GM19463 (cell line): ENCODE measurements around the gene HAUS5.
"Not testable (repeated sequence)": the region's sequence is repeated elsewhere in the genome, so short reads cannot be mapped to it uniquely, and the experiment has no call there.

ENCODE experiments used
- ATAC-seq: cut with Tn5 transposase; IDR thresholded peaks from one replicate; pipeline ENCODE4 v1.9.1; 2021; ENCODE audit warnings: mild to moderate bottlenecking, moderate library complexity; ENCODE audit not compliant: unreplicated experiment

HAUS5 gene, protein sequence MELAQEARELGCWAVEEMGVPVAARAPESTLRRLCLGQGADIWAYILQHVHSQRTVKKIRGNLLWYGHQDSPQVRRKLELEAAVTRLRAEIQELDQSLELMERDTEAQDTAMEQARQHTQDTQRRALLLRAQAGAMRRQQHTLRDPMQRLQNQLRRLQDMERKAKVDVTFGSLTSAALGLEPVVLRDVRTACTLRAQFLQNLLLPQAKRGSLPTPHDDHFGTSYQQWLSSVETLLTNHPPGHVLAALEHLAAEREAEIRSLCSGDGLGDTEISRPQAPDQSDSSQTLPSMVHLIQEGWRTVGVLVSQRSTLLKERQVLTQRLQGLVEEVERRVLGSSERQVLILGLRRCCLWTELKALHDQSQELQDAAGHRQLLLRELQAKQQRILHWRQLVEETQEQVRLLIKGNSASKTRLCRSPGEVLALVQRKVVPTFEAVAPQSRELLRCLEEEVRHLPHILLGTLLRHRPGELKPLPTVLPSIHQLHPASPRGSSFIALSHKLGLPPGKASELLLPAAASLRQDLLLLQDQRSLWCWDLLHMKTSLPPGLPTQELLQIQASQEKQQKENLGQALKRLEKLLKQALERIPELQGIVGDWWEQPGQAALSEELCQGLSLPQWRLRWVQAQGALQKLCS

DNA sequence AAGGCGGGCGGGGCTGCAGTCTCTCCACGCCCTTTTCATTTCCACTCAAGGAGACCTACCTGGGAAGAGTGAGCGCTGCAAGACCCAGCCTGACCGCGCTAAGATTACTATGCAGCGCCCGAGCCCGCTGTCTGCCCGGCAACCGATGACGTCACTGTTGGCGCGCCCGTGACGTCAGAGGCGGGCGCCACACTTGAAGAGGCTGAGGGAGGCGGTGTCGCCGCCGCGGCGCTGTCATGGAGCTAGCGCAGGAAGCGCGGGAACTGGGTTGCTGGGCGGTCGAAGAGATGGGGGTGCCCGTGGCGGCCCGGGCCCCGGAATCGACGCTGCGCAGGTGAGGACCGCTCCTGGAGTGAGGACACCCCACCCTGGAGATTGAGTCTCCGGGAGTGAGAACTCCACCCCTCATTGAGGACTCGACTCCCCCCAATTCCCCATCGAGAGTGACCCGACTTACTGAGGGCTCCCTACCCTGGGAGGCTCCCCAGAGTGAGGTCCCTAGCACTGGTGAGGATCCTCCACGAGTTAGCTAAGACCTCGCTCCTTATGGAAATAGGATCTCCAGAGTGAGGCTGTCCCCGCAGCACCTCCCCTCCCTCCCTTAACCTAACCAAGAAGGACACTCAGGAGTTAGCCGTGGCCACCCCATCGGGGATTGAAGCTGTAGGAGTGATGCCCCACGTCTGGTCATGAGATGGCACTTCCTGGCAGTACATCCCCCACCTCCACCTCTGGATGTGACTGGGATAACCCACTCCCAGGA lies at the start of gene HAUS5:
Gene HAUS5, plus strand, starts transcription at position 177 of the 763 bp plus-strand sequence. Its CDS starts 60 bp downstream, at position 237.
- ATAC-seq, result peak; percentile 83

DNA sequence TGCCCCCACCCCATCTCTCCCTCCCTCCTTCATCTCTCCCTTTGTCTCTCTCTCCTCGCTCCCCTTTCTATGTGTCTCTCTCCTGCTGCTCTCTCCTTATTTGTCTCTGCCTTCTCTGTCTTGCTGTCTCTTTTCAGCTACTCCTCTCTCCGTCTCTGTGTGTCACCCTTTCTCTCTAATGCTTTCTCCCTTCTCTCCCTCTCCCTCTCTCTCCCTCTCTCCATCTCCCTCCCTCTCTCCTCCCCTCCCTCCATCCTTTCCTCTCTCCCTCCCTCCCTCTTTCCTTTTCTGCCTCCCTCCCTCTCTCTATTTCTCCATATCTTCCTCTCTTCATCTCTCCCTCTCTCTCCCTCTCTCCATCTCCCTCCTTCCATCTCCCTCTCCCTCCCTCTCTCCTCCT lies 49.8 kb upstream of the HAUS5 start:
- ATAC-seq, result no peak

DNA sequence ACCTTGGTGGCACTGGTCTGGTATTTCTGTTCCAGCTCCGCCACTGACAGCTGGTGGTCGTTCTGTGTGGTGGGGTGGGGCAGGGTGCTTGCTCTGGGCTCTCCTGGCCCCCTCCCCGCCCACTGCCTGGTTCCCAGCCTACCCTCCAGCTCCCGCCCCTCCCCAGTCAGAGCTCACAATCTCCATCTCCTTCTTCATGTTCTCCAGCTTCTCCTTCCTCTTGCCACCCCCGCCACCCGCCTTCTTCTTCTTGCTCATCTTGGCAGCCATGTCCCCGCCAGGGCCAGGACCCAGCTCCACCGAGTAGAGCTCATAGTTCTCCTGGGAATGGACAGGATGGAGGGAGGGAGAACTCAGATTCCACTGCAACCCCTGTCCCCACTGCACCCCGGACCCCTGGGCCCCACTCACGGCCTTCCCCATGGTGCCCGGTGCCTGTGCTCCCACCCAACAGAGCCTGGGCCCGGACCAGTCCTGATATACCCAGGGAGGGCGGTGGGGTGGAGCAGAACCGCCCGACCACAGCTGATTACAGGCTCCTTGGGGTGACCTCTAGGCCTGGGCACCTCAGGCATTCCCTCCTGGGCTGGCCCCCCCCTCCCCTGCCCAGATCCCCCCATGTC lies 49.2 kb upstream of the HAUS5 start, which contains the start of gene ATP4A:
Gene ATP4A, minus strand, starts transcription at position 452 of the 623 bp plus-strand sequence. Its CDS starts 29 bp downstream, at position 423.
- ATAC-seq, result no peak

DNA sequence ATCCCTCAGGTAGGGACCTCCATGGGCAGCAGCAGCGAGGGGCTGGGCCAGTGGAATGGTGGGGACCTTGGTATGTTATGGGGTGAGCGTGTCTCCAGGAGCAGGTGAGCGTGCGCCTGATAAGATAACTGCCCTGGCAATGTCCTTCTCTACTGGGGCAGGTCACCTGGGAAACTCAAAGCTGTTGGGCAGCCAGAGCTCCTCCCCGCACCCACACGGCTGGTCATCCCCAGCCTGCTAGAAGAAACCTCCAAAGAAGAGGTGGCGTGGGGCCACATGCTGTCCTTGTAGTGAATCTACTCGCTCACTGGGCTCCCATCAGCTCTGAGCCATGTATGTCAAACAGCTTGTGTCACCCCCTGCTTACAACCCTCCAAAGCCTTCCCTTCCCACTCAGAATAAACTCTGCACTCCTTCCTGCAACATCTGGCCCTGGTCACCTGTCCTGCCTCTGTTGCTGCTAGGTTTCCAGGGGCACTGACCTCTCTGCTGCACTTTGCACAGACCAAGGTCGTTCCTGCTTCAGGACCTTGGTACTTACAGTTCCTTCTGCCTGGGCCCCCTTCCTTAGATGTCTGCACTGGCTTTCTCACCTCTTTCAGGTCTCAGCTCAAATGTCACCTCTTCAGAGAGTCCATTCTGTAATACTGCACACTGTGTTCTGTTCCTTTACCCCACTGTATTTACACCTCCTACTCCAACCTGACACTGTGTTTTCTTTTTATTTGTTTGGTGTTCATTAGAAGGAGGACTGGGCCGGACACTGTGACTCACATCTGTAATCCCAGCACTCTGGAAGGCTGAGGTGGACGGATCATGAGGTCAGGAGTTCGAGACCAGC lies 47.3 kb upstream of the HAUS5 start:
- no peak for ATAC-seq

DNA sequence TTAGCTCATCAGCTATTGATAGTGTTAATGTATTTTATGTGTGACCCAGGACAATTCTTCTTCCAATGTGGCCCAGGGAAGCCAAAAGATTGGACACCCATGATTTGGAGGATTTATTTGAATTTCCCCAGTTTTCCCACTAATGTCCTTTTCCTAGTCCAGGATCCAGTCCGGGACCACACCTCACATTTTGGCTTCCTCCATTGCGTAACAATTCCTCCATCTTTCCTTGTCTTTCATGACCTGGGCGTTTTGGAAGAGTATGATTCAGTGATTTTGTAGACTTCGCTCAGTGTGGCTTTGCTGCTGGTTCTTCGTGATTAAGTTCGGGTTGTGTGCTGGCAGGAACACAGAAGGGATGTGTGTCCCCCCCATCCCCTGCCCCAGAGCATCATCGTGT lies 45.8 kb upstream of the HAUS5 start:
- ATAC-seq, result no peak

DNA sequence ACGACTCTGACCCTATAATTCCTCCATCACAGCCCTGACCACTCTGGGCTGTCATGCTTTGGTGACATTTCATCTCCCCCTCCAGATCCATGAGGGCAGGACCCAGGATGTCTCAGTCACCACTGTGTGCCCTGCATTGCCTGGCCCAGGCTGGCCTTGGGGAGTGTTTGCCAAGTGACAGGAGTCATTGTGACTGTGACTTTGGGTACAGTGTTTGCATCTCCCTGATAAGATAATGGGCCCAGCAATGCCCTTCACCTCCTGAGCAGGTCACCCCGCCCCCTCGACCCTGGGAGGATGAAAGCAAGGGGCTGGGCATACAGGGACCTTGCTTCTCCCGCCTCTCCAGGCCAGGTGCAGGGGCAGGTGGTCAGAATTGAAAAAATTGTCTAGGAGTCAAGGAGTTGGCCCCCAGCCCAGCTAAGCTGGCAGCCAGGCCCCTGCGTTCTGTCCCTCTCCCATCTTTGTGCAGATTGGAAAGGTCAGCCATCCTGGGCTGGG lies 43.2 kb upstream of the HAUS5 start:
- ATAC-seq, result no peak

DNA sequence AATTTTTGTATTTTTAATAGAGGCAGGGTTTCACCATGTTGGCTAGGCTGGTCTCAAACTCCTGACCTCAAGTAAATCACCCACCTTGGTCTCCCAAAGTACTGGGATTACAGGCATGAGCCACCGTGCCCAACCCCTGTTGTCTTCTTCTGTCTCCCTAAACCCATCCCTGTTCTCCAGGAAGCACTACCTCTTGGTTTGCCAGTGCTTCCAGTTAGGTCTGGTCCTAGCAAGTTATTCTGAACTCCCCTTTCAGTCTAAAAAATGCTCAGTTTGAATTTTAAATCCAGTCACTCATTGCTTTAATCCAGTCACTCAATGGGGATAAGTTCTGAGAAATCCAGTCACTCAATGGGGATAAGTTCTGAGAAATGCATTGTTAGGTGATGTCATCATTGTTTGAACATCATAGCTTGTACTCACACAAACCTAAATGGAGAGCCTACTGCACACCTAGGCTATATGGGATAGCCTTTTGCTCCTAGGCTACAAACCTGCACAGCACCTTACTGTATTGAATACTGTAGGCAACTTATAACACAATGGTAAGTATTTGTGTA lies 41.0 kb upstream of the HAUS5 start:
- no peak for ATAC-seq

DNA sequence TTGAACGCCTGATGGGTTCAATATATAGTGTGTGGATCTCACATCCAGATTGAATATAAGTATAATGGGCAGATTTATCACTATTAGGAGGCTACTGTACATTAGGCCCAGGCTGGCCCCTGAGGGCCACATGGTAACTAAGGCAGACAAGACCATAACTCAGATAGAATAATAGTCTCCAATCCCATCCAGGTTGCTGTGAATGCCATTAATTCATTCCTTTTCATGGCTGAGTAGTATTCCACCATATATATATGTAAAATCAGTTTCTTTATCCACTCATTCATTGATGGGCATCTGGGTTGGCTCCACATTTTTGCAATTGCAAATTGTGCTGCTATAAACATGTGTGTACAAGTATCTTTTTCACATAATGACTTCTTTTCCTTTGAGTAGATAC lies 34.6 kb upstream of the HAUS5 start:
- ATAC-seq, result no peak

DNA sequence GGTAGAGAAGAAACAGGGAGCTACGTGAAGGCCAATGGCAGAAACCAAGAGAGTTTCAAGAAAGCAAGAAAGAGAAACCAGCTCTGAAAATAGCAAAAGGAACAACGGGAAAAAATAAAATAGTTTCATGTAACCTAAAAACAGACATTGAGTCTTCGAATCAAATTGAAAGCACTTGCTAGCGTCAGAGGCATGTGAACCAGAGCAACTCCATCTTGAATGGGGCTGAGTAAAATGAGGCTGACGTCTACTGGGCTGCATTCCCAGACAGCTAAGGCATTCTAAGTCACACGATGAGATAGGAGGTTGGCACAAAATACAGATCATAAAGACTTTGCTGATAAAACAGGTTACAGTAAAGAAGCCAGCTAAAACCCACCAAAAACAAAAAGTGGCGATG lies 33.8 kb upstream of the HAUS5 start:
- ATAC-seq, result no peak

DNA sequence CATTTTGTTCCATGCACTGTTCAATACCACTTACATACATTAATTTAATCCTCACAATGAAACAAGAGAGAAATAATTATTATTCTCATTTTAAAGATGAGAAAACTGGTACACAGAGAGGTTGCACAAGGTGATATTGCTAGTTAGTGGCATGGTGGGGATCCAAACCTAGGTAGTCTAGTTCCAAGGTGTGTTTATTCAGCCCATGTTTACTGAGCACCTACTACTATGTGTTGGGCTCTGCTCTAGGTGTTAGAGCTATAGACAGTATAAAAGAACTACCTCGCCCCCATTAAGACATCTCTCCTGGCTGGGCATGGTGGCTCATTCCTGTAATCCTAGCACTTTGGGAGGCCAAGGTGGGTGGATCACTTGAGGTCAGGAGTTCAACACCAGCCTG lies 29.8 kb upstream of the HAUS5 start:
- no peak for ATAC-seq

DNA sequence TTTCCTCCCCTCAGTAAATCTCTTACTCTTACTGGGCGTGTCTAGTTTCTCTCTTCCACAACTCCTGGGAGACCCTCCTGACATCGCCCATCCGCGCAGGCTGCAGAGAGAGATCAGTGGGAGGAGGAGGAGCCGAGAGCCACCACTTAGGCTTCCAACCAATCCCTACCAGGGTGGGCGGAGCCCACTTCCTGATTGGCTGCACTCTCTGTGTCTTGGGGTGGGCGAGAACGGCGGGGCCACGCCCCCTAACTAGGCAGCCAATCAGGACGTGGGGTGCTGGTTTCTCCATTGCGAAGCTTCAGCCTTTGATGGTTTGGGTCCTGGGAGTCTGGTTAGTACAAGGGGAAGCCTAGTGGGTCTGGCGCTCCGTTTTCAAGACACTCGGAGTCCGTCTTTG lies 26.7 kb upstream of the HAUS5 start, which contains the start of gene PMIS2:
Gene PMIS2, plus strand, starts transcription at position 326 of the 400 bp plus-strand sequence. CDS start 87 bp downstream, outside the sequence.
- ATAC-seq, result no peak

DNA sequence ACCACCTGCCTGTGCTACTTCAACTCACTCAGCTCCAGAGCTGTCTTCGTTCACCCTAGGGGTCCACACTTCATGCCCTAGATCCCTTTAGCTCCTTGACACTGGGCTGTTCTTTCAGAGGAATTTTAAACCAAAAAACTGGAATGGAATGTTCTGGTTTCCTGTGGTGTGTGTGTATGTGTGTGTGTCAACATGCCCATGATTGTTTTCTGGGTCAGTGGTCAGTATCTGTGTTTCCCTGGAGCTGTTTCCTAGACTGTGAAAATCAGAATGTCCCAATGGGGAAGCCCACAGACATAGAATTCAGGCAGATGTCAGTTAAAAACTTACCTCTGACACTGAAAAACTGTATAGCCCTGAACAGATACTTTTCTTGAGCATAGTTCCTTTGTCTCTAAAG lies 25.2 kb upstream of the HAUS5 start:
- no peak for ATAC-seq

DNA sequence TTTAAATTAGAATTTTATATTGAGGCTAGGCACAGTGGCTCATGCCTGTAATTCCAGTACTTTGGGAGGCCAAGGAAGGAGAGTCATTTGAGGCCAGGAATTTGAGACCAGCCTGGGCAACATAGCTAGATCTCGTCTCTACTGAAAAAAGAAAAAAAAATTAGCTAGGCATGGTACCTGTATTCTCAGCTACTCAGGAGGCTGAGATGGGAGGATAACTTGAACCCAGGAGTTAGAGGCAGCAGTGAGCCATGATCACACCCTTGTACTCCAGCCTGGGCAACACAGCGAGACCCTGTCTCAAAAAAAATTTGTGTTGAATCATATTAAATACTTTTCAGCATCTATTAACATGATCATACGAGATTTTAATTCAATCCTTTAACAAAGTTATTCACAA lies 21.7 kb upstream of the HAUS5 start:
- ATAC-seq, result no peak

DNA sequence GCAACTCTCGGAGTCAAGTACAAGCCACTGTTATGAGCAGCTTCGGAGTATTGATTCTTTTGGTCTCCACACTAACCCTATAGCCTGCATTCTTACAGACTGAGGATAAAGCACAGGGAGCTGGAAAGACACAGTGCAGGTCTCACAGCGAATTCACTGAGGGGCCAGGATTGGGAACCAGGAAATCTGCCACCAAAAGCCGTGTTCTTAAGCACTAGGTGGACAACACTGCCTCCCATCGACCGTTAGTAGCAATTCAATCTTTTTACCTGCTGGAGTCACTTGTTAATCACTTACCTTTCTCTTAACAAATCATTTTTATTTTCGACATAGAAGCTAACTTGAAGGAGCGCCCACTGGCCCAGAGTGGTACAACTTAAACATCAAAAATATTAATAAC lies 20.3 kb upstream of the HAUS5 start:
- no peak for ATAC-seq

DNA sequence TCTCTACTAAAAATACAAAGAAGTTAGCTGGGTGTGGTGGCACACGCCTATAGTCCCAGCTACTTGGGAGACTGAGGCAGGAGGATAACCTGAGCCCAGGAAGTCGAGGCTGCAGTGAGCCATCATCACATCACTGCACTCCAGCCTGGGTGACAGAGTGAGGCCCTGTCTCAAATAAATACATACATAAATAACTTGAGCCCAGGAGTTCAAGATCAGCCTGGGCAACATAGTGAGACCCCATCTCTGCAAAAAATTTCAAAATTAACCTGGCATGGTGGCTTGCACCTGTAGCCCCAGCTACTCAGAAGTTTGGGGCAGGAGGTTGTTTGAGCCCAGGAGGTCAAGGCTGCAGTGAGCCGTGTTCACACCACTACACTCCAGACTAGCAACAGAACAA lies 17.5 kb upstream of the HAUS5 start:
- not testable (repeated sequence) for ATAC-seq

DNA sequence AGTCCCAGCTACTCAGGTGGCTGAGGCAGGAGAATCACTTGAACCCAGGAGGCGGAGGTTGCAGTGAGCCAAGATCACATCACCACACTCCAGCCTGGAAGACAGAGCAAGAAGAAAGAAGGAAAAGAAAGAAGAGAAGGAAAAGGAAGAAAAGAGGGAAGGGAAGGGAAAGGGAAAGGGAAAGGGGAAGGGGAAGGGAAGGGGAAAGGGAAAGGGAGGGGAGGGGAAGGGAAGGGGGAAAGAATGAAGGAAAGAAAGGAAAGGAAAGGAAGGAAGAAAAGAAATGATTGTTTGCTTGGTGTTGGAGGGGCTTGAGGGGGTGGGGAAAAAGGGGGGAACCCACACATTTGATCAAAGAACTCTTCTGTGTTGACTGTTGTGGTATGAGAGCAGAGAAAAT lies 16.6 kb upstream of the HAUS5 start:
- no peak for ATAC-seq

DNA sequence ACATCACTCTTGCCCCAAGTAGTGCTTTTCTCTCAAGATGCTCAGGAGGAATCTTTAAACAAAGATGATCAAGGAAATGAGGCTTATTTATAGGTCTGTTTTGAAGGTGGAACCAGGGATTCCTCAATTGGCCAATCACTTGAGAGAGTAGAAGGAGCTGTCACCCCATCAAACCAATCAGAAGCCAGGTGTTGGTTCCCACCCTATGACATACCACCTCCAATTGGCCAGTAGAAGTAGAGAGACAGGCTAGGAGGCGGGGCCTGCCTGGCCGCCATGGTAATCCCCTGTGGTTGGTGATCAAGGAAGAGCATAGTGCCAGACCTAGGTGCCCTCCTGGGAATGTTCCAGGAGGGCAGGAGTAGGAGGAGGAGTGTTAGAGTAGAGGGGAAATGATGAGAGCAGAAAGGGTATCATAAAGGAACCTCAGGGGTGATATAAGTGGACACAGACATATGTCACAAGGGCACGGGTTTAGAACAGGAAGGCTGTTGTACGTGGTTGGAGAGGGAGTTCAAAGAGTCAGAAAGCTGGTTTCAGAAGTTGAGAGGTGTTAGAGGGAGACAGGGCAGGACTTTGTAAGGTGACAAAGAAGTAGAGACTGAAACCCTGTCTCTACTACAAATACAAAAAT lies 16.1 kb upstream of the HAUS5 start:
- peak; percentile 71 for ATAC-seq

DNA sequence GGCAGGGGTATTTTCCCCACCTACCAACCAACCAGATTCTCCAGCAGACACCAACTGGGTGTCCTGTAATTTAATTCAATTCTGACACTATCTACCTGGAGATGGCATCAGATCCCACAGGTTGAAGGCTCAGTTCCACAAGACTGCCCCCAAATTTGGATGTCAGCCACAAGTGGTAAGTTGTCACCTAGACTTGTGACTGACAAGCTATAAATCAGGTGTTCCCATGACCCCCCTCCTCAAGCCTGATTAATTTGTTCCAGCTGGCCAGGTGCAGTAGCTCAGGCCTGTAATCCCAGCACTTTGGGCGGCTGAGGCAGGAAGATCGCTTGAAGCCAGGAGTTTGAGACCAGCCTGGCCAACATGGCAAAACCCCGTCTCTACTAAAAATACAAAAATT lies 10.6 kb upstream of the HAUS5 start:
- ATAC-seq, result no peak

DNA sequence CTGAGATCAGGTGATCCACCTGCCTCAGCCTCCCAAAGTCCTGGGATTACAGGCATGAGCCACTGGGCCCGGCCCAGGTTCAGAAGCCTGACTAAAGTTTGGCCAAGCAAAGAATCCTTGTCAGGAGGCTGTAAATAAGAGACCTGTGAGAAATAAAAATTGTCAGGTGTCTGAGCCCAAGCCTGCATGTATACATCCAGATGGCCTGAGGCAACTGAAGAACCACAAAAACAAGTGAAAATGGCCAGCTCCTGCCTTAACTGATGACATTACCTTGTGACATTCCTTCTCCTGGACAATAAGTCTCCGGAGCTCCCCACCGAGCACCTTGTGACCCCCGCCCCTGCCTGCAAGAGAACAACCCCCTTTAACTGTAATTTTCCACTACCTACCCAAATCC lies 8.1 kb upstream of the HAUS5 start:
- not testable (repeated sequence) for ATAC-seq
